Tibial artery (tissue), 4 donors: Measurements from ENCODE around the gene PLEKHN1.

Experiments used
- DNase-seq, 2 donors: peaks; one replicate each; pipeline ENCODE4 v3.0.0-alpha.2; 2019
- H3K27ac ChIP-seq, 2 donors: fragments of 200-600 bp; sonication (generic) in 1 of 2; 1 replicate in 1 of 2; 2 replicates in 1 of 2; pipeline ENCODE4 v1.5.1; 2018 to 2019; ENCODE audit warnings: mild to moderate bottlenecking in 1 of 2
- H3K27me3 ChIP-seq, 2 donors: fragments of 200-600 bp; sonication (generic) in 1 of 2; one replicate each; pipeline versions ENCODE4 v1.5.1 to v1.6.0; 2016 to 2019
- H3K36me3 ChIP-seq, 3 donors: fragments of 200-600 bp; sonication (generic) in 2 of 3; one replicate each; pipeline ENCODE4 v1.5.1; 2016 to 2019; ENCODE audit warnings: mild to moderate bottlenecking in 2 of 3
- H3K4me1 ChIP-seq, 4 donors: fragments of 200-600 bp; sonication (generic) in 2 of 4; 1 replicate in 3 of 4; 2 replicates in 1 of 4; pipeline ENCODE4 v1.5.1; 2016 to 2019
- H3K4me3 ChIP-seq, 2 donors: fragments of 200-600 bp; sonication (generic) in 1 of 2; 1 replicate in 1 of 2; 2 replicates in 1 of 2; pipeline ENCODE4 v1.5.1; 2018 to 2019; ENCODE audit warnings: mild to moderate bottlenecking in 2 of 2
- H3K9me3 ChIP-seq, 3 donors: fragments of 200-600 bp; sonication (generic) in 1 of 3; one replicate each; pipeline ENCODE4 v1.5.1; 2016 to 2019
- intact Hi-C: fragments of 100-400 bp; cut with DNase I; formaldehyde crosslinking; loops from one replicate; pipeline ENCODE4 v1.15.0; 2023; ENCODE audit warnings: low total_unique reads
- TF ChIP-seq, protein P1 (sequence below), 2 experiments: fragments of 200-600 bp in 1 of 2; fragments of 450-650 bp in 1 of 2; IDR thresholded peaks; one replicate each; pipeline ENCODE4 v1.5.1; 2017 to 2019; ENCODE audit warnings: antibody characterized with exemption in 2 of 2, mild to moderate bottlenecking in 1 of 2, moderate library complexity in 1 of 2

The PLEKHN1 gene

DNA sequence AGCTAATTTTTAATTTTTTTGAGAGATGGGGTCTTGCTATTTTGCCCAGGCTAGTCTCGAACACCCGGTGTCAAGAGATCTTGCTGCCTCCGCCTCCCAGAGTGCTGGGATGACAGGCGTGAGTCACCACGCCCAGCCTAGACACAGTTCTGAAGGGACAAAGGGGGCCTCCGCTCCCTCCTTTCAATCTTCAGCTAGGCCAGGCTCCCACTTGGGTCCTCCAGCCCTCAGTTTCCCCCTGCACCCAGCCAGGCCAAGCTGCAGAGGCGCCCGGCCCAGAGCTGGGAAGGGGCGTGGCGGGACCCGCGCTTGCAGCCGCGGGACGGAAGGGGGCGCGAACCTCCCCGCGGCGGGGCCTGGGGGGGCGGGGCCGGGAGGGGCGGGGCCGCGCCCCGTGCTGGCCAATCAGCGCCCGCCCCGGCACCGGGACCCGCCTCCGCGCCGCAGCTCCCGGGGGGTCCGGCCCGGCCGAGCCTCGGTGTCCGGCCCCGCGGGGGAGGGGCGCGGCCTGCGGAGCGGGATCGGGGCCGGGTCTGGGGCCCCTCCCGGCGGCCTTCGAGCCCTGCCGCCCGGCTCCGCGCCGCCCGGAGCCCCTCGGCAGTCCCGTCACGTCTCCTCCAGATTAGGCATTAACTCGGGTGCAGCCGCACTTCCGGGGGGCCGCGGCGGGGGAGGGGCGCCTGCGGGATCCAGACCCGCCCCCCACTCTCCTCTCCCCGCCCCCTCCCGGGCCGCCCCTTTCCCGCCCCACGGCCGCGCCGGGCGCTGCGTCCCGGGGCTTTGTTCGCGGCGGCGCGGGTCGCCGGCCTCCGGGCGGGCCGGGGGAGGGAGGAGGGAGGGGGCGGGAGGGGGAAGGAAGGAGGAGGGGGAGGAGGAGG lies 53.1 kb downstream of the PLEKHN1 start:
- peak; percentile 75 to 91 for DNase-seq
- intact Hi-C loops = no loop called here
- Histone ChIP-seq H3K27ac (peak overlapping the region; percentile 85 to 88), H3K4me1 (peaks cover 0 to 44% (median 22%) of the 10 kb centered on the region in 4 donors), H3K27me3 (peaks cover 0 to 2% of the 10 kb centered on the region in 2 donors), H3K9me3 (no peaks in the 10 kb centered on the region), H3K4me3 (peak overlapping the region; percentile 90 to 92), H3K36me3 (no peaks in the 10 kb centered on the region)
- TF ChIP-seq, protein P1, sequence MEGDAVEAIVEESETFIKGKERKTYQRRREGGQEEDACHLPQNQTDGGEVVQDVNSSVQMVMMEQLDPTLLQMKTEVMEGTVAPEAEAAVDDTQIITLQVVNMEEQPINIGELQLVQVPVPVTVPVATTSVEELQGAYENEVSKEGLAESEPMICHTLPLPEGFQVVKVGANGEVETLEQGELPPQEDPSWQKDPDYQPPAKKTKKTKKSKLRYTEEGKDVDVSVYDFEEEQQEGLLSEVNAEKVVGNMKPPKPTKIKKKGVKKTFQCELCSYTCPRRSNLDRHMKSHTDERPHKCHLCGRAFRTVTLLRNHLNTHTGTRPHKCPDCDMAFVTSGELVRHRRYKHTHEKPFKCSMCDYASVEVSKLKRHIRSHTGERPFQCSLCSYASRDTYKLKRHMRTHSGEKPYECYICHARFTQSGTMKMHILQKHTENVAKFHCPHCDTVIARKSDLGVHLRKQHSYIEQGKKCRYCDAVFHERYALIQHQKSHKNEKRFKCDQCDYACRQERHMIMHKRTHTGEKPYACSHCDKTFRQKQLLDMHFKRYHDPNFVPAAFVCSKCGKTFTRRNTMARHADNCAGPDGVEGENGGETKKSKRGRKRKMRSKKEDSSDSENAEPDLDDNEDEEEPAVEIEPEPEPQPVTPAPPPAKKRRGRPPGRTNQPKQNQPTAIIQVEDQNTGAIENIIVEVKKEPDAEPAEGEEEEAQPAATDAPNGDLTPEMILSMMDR (IDR thresholded peaks at IDR 0.05) = peak; percentile 34 to 56

DNA sequence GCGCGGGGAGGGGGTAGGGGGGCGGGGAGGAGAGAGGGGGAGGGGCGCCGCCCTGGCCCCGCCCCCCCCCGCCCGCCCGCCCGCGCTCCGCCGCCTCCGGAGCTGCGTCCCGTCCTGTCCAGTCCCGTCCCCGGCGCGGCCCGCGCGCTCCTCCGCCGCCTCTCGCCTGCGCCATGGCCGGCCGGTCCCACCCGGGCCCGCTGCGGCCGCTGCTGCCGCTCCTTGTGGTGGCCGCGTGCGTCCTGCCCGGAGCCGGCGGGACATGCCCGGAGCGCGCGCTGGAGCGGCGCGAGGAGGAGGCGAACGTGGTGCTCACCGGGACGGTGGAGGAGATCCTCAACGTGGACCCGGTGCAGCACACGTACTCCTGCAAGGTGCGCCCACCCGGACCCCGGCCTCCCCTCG lies 53.7 kb downstream of the PLEKHN1 start, which contains the start of gene AGRN:
Gene AGRN (plus strand): TSS at position 121 of the 405 bp plus-strand sequence. CDS start 53 bp downstream, at position 174.
- intact Hi-C loops = no loop called here
- peak within 1 kb of the TSS; percentile 85 to 88 for H3K27ac ChIP-seq
- H3K27me3 ChIP-seq = peaks cover 0 to 2% of the 10 kb centered on the region in 2 donors
- no peaks in the 10 kb centered on the region for H3K36me3 ChIP-seq
- H3K9me3 ChIP-seq = no peaks in the 10 kb centered on the region
- DNase-seq = no peak
- TF ChIP-seq, protein P1 (IDR thresholded peaks at IDR 0.05) = no peak
- peaks cover 0 to 45% (median 17%) of the 10 kb centered on the region in 4 donors for H3K4me1 ChIP-seq
- peak within 1 kb of the TSS; percentile 90 to 92 for H3K4me3 ChIP-seq

DNA sequence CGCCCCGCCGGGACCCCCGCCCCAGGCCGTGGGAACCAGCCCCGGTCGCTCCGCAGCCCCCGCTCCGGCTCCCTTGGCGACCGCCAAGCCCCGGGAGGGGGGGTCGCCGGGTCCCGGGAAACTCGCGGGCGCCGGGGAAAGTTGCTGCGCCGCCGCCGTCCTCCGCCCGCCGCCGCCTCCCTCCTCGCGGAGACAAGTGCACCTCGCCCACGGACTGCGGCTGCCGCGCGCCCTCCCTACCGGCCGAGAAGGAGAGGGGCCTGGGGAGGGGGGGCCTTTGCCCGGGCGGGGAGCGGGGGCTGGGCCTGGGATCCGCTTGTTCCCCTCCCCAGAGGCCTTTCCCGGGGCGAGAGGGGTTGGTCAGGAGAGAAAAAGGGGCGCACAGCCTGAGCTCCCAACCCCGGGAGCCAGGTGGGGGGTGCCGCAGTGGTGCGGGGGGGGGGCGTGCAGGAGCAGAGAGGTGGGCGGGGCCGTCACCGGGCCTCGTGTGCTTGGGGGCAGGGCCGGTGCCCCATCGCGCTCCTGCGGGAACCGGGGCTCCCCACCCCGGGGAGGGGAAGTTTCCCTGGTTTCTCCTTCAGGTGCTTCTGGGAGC lies 54.2 kb downstream of the PLEKHN1 start:
- Histone ChIP-seq H3K4me1 (peaks cover 0 to 49% (median 16%) of the 10 kb centered on the region in 4 donors), H3K27me3 (peaks cover 0 to 2% of the 10 kb centered on the region in 2 donors), H3K27ac (peak overlapping the region; percentile 85 to 88), H3K4me3 (peak overlapping the region; percentile 90 to 92), H3K9me3 (no peaks in the 10 kb centered on the region), H3K36me3 (no peaks in the 10 kb centered on the region)
- DNase-seq = no peak
- TF ChIP-seq, protein P1 (IDR thresholded peaks at IDR 0.05) = no peak
- intact Hi-C loops = no loop called here

DNA sequence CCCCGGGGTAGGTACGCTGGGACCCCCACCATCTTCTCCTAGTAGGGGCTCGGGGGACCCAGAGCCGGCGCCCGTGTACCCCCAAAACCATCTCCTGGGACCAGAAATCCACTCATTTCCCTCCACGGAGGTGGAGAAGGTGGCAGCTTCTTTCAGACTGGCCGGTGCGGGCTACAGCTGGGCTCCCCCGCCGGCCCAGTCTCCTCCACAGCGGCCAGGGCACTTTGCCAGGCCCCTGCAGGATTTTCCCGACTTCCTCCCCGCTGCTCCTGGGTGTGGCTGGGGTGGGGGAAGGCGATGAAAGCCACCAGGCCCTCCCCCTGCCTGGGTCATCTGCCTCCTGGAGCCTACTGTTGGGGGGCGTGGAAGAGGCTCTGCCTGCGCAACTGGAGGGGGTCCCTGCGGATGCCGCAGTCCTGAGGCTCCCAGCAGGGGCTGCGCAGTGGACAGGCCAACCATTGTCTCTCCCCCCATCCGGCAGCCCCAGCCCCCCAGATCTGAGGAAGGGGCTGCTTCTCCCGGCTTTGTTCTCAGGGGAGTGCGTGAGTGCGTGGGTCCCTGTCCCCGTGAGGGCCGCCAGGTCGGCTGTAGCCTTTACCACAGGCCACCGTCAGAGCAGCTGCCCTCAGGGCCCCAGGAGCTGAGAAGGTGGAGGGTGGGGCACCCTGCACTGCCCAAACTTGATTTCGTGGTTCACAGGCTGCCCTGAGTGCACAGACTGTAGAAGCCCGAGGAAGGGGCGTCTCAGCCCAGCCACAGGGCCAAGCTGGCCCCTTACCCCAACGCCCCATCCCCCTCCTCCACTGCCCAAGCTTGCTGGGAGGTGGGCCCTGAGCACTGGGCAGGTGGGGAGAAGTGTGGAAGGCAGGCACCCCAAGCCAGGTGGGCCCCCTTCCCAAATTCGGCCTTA lies 55.0 kb downstream of the PLEKHN1 start:
- TF ChIP-seq, protein P1 (IDR thresholded peaks at IDR 0.05) = no peak
- H3K4me1 ChIP-seq = peaks cover 0 to 52% (median 16%) of the 10 kb centered on the region in 4 donors
- DNase-seq = no peak

DNA sequence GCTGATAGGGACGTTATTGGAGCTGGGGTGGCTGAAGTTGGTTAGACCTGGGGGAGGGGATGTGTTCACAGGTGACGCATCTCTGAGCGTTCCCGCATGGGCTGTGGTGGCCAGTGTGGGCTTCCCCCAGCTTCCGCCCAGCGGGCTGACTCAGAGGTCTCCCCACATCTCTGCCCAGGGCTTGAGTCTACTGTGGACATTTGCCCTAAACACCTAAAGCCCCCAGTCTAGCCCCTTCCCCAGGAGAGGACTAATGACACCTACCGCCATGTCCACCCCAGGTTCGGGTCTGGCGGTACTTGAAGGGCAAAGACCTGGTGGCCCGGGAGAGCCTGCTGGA lies 55.6 kb downstream of the PLEKHN1 start:
- Histone ChIP-seq H3K4me3 (no peak overlapping the region), H3K27ac (no peak overlapping the region)

More for the DNA sequence above, 55.0 kb downstream of the PLEKHN1 start:
- H3K27me3 ChIP-seq = peaks cover 0 to 2% of the 10 kb centered on the region in 2 donors
- H3K9me3 ChIP-seq = no peaks in the 10 kb centered on the region
- peak overlapping the region; percentile 90 to 92 for H3K4me3 ChIP-seq
- no peaks in the 10 kb centered on the region for H3K36me3 ChIP-seq
- no peak overlapping the region for H3K27ac ChIP-seq
- intact Hi-C loops = no loop called here

More for the DNA sequence above, 55.6 kb downstream of the PLEKHN1 start:
- no peak for DNase-seq
- no peaks in the 10 kb centered on the region for H3K9me3 ChIP-seq
- no peaks in the 10 kb centered on the region for H3K36me3 ChIP-seq
- TF ChIP-seq, protein P1 (IDR thresholded peaks at IDR 0.05) = no peak
- intact Hi-C loops = no loop called here
- H3K27me3 ChIP-seq = peaks cover 0 to 2% of the 10 kb centered on the region in 2 donors
- peaks cover 0 to 52% (median 16%) of the 10 kb centered on the region in 4 donors for H3K4me1 ChIP-seq
